HepG2 (cell line): ENCODE data around the gene VPS26A. TPM values are rescaled to one million over a fixed set of nuclear protein-coding genes. Genes with fewer than 3 reads are reported as not detected.
A peak's percentile ranks its signal among the peaks of the same experiment; 100 is the strongest.

Experiments
- ATAC-seq: fragments of 200-7000 bp; cut with Tn5 transposase; 3 replicates; pipeline ENCODE4 v1.9.1; 2020; ENCODE audit warnings: mild to moderate bottlenecking, moderate library complexity
- BruUV-seq: library from RNA; stranded (reverse); fragments of 400-500 nt; replicated peaks from 2 replicates; lab custom pipeline; 2021; lab: Mats Ljungman, UMichigan
- CTCF ChIA-PET: fragments of 300-600 bp; formaldehyde crosslinking; extraction: SDS; loops from one replicate; lab custom pipeline; 2021; ENCODE audit warnings: low total read pairs, inconsistent platforms, low intra/inter-chr PET ratio; lab: Yijun Ruan, JAX
- POLR2A ChIA-PET: fragments of 350-600 bp; sonication (Branson Sonifier 250); formaldehyde crosslinking; loops from one replicate; lab custom pipeline; 2020; ENCODE audit warnings: antibody characterized with exemption, inconsistent platforms; lab: Yijun Ruan, JAX
- DNase-seq: peaks from one replicate; pipeline ENCODE4 v3.0.0-alpha.2; 2015; ENCODE audit warnings: low spot score
- FAIRE-seq: peaks from 3 replicates; lab custom pipeline; 2011; peaks lifted over from hg19 to GRCh38; lab: Jason Lieb, UNC
- H2AFZ ChIP-seq: one replicate; pipeline ENCODE4 v1.6.1; 2011; ENCODE audit warnings: low read length, inconsistent platforms
- H3K27ac ChIP-seq: fragments of 300-600 bp; 3 replicates; pipeline ENCODE4 v1.8.0; 2011; ENCODE audit warnings: mixed run types, mild to moderate bottlenecking, mixed read lengths, low read length, inconsistent platforms; ENCODE audit not compliant: insufficient read depth; ENCODE audit errors: extremely low read length
- H3K27me3 ChIP-seq, 2 experiments: fragments of 200-600 bp in 1 of 2; 2 replicates in 1 of 2; 3 replicates in 1 of 2; pipeline versions ENCODE4 v1.6.0 to v1.8.0; 2011; ENCODE audit warnings: low read length in 2 of 2, mild to moderate bottlenecking in 2 of 2, moderate library complexity in 2 of 2, inconsistent platforms in 1 of 2; ENCODE audit not compliant: insufficient read depth in 2 of 2, control insufficient read depth in 1 of 2
- H3K36me3 ChIP-seq, 2 experiments: fragments of 200-600 bp in 1 of 2; replicated peaks in 1 of 2; 2 replicates in 1 of 2; 3 replicates in 1 of 2; pipeline versions ENCODE4 v1.5.1 to v1.8.0; 2011; ENCODE audit warnings: low read length in 2 of 2, inconsistent platforms in 1 of 2; ENCODE audit not compliant: insufficient read depth in 2 of 2, control insufficient read depth in 1 of 2
- H3K4me1 ChIP-seq: 2 replicates; pipeline ENCODE4 v1.5.1; 2012; ENCODE audit warnings: low read length, inconsistent platforms; ENCODE audit not compliant: insufficient read depth
- H3K4me2 ChIP-seq: 2 replicates; pipeline ENCODE4 v1.6.0; 2011; ENCODE audit warnings: low read depth, low read length, inconsistent platforms
- H3K4me3 ChIP-seq, 3 experiments: fragments of 200-600 bp in 1 of 3; sonication (generic), shearing (Covaris generic) in 1 of 3; replicated peaks in 1 of 3; 2 replicates each; pipeline ENCODE4 v1.5.1; 2011 to 2016; ENCODE audit warnings: low read length in 3 of 3, inconsistent platforms in 2 of 3, low read depth in 2 of 3, mild to moderate bottlenecking in 2 of 3, control low read depth in 1 of 3, mixed read lengths in 1 of 3; ENCODE audit not compliant: insufficient read depth in 1 of 3
- H3K79me2 ChIP-seq: one replicate; pipeline ENCODE4 v1.6.1; 2011; ENCODE audit warnings: low read length, inconsistent platforms; ENCODE audit not compliant: insufficient read depth
- H3K9ac ChIP-seq: 2 replicates; pipeline ENCODE4 v1.6.0; 2011; ENCODE audit warnings: mild to moderate bottlenecking, low read depth, low read length, inconsistent platforms; ENCODE audit not compliant: insufficient read depth
- H3K9me3 ChIP-seq: 2 replicates; pipeline ENCODE4 v1.5.1; 2012; ENCODE audit warnings: mild to moderate bottlenecking, low read length
- H4K20me1 ChIP-seq: 2 replicates; pipeline ENCODE4 v1.6.0; 2011; ENCODE audit warnings: inconsistent platforms, mild to moderate bottlenecking, low read length, moderate library complexity; ENCODE audit not compliant: insufficient read depth
- HDAC6 ChIP-seq: fragments of 200-600 bp; sonication (generic); IDR thresholded peaks from 2 replicates; pipeline ENCODE4 v1.7.0; 2017; ENCODE audit warnings: mild to moderate bottlenecking, antibody characterized with exemption, low read length, low read depth
- KDM6A ChIP-seq: IDR thresholded peaks from 2 replicates; pipeline ENCODE4 v1.6.1; 2016; ENCODE audit warnings: low read depth
- THAP9 ChIP-seq: sonication (generic); formaldehyde crosslinking; IDR thresholded peaks from 2 replicates; pipeline ENCODE4; 2020; ENCODE audit warnings: missing genetic modification reagents, mild to moderate bottlenecking, borderline replicate concordance
- ZNF296 ChIP-seq: sonication (generic); formaldehyde crosslinking; conservative IDR thresholded peaks from 2 replicates; pipeline ENCODE4 v1.5.0; 2020; ENCODE audit warnings: mild to moderate bottlenecking, missing genetic modification reagents
- ZNF580 ChIP-seq: IDR thresholded peaks from 2 replicates; pipeline ENCODE4 v1.6.1; 2016; ENCODE audit warnings: low read depth, borderline replicate concordance
- WGBS: methylation state at CpG from one replicate; pipeline ENCODE4 v1.1.6; 2017; ENCODE audit warnings: low lambda C conversion rate; 5-methylcytosine and 5-hydroxymethylcytosine counted together
- in situ Hi-C: cut with HindIII; loops from 2 replicates; pipeline ENCODE4 v1.10.0; 2017; ENCODE audit warnings: low pct_unique_long_range_greater_than_20kb; ENCODE audit not compliant: extremely low pct_ligation_motif_present
- intact Hi-C: fragments of 100-400 bp; cut with micrococcal nuclease; formaldehyde crosslinking; loops from one replicate; pipeline ENCODE4 v1.10.0; 2022; ENCODE audit not compliant: unreplicated experiment
- polyA plus RNA-seq, 8 experiments: library from polyadenylated mRNA; depleted of rRNA in 3 of 8; stranded (reverse) in 7 of 8; unstranded in 1 of 8; fragments of >200 nt; fragmentation: Illumina TruSeq in 4 of 8; extraction: Trizol in 4 of 8; gene quantifications; 2 replicates each; pipeline versions ENCODE4 v1.2.1 to v1.2.3, GENCODE V29; 2011 to 2016; ENCODE audit warnings: low read depth in 4 of 8, missing spikeins in 1 of 8, mixed read lengths in 1 of 8; ENCODE audit not compliant: insufficient read depth in 1 of 8
- total RNA-seq, 5 experiments: library from RNA; depleted of rRNA; stranded (reverse); fragments of >200 nt; fragmentation: Illumina TruSeq; extraction: Trizol; gene quantifications; 2 replicates each; pipeline ENCODE4 v1.2.3, GENCODE V29; 2016; ENCODE audit warnings: low read depth in 1 of 5
- TF ChIP-seq, protein P1 (sequence below): sonication (generic); formaldehyde crosslinking; IDR thresholded peaks from 2 replicates; pipeline ENCODE4 v1.4.0; 2020; ENCODE audit warnings: missing genetic modification reagents

Gene VPS26A
- total and polyA plus RNA-seq, 2 of the 13 experiments (the other 11 are each of a cell fraction or from before 2014, with no cell fraction given), result 12.9 to 32.6 TPM

DNA sequence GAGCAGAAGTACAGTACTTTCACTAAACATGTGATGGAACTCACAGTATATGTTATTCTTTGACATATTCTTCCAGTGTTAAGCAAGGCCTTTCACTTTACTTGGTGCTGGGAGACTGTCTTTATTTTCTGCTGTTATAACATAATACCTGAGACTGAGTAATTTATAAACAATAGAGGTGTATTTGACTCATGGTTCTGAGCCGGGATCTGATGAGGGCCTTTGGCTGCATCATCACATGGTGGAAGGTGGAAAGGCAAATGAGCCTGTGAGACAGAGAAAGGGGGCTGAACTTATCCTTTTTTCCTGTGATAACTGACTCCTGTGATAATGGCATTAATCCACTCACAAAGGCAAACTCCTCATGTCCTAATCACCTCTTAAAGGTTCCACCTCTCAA, 57.5 kb downstream of the VPS26A start:
- no peak for TF ChIP-seq KDM6A
- TF ChIP-seq HDAC6, result no peak
- no peak for TF ChIP-seq ZNF296 (CRISPR knock-in tag)
- TF ChIP-seq, protein P1, sequence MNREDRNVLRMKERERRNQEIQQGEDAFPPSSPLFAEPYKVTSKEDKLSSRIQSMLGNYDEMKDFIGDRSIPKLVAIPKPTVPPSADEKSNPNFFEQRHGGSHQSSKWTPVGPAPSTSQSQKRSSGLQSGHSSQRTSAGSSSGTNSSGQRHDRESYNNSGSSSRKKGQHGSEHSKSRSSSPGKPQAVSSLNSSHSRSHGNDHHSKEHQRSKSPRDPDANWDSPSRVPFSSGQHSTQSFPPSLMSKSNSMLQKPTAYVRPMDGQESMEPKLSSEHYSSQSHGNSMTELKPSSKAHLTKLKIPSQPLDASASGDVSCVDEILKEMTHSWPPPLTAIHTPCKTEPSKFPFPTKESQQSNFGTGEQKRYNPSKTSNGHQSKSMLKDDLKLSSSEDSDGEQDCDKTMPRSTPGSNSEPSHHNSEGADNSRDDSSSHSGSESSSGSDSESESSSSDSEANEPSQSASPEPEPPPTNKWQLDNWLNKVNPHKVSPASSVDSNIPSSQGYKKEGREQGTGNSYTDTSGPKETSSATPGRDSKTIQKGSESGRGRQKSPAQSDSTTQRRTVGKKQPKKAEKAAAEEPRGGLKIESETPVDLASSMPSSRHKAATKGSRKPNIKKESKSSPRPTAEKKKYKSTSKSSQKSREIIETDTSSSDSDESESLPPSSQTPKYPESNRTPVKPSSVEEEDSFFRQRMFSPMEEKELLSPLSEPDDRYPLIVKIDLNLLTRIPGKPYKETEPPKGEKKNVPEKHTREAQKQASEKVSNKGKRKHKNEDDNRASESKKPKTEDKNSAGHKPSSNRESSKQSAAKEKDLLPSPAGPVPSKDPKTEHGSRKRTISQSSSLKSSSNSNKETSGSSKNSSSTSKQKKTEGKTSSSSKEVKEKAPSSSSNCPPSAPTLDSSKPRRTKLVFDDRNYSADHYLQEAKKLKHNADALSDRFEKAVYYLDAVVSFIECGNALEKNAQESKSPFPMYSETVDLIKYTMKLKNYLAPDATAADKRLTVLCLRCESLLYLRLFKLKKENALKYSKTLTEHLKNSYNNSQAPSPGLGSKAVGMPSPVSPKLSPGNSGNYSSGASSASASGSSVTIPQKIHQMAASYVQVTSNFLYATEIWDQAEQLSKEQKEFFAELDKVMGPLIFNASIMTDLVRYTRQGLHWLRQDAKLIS (CRISPR knock-in tag), result no peak
- TF ChIP-seq THAP9 (CRISPR knock-in tag), result no peak
- no peak for TF ChIP-seq ZNF580 (CRISPR knock-in tag)
- Histone ChIP-seq H3K79me2 (peaks cover 59% of the 10 kb centered on the region), H3K27me3 (no peaks in the 10 kb centered on the region; a peak in 1 of 5 replicates), H2AFZ (no peak overlapping the region), H3K4me3 (peak overlapping the region; percentile 79 to 93 (median 87)), H4K20me1 (no peaks in the 10 kb centered on the region), H3K27ac (peak overlapping the region; percentile 98), H3K36me3 (peaks cover 8 to 19% of the 10 kb centered on the region in 2 experiments; a peak in 4 of 5 replicates), H3K4me1 (peaks cover 35% of the 10 kb centered on the region), H3K4me2 (peak overlapping the region; percentile 98), H3K9ac (peak overlapping the region; percentile 99), H3K9me3 (no peaks in the 10 kb centered on the region)
- no peak for FAIRE-seq
- BruUV-seq, result no TSS peak
- POLR2A ChIA-PET, result no interaction called here
- no peak for DNase-seq
- intact Hi-C loops, result no loop called here
- in situ Hi-C loops, result no loop called here
- ATAC-seq, result no peak
- CTCF ChIA-PET, result no interaction called here
- WGBS, result 16% methylated on average over 1 of the region's 1 CpG
